GOT3 (cell line): Measurements from ENCODE around the gene TGM3.

ENCODE experiments used
- DNase-seq: peaks from one replicate; lab custom pipeline; 2025; ENCODE audit warnings: mixed read lengths; lab: John Stamatoyannopoulos, UW

TGM3 gene

GRCh38 chr20:2307136-2307535 lies 11.3 kb downstream of the TGM3 start:
- DNase-seq, result no peak

DNA sequence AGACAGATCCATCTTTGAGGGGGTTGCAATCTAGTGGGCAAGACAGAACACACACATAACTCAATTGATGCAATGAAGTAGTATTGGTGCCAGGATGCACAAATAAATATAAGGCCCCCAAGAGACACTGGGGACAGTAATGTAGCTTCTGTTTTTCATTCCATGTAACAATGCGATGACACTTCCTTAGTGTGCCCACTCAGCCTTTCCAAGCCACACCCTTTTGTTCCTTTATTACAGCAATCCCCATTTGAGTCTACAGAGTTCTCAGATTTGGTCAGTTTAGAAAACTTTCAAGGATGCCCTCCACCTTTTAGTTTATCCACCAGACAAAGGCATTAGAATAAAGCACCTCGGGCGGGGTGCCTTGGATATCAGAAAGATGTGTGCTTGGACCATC lies 15.5 kb downstream of the TGM3 start:
- DNase-seq, result no peak

- no peak for DNase-seq
Measured at GRCh38 chr20:2312876-2313275, 17.1 kb downstream of the TGM3 start.

GRCh38 chr20:2313316-2313715 lies 17.5 kb downstream of the TGM3 start:
- DNase-seq, result no peak

GRCh38 chr20:2314759-2315439 lies 19.1 kb downstream of the TGM3 start:
- peak; percentile 83 for DNase-seq

DNA sequence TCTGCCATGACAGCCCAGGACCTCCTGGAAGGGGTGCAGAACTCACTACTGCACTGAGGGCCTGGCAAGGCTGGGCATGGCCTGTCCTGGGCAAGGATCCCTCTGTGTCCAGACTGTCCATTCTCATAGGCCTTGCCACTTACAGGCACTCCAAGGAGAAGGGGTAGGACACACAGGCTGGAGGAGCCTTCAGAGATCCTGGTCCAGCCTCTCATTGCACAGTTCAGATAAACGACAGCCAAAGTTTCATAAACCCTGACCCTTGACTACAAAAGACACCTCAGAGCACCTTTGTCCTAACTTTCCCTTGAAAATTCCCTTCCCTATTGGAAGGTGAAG lies 19.6 kb downstream of the TGM3 start:
- DNase-seq, result no peak

DNA sequence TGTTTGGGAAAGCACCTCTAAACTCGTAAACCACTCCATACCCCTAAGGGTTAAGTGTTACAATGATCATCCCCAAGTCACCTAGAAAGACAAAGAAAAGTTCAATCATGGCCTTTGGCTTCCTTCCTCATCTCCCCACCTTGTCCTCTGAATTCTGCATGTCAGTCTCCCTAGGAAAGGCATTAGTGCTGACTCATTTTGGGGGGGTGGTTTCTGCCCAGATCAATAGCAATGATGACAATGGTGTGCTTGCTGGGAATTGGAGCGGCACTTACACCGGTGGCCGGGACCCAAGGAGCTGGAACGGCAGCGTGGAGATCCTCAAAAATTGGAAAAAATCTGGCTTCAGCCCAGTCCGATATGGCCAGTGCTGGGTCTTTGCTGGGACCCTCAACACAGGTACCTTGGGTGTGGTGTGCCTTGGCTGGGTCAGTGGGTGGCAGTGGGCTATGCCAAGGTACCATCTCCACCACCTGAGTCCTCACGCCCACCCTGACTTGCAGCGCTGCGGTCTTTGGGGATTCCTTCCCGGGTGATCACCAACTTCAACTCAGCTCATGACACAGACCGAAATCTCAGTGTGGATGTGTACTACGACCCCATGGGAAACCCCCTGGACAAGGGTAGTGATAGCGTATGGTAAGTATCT lies 21.2 kb downstream of the TGM3 start:
- no peak for DNase-seq

DNA sequence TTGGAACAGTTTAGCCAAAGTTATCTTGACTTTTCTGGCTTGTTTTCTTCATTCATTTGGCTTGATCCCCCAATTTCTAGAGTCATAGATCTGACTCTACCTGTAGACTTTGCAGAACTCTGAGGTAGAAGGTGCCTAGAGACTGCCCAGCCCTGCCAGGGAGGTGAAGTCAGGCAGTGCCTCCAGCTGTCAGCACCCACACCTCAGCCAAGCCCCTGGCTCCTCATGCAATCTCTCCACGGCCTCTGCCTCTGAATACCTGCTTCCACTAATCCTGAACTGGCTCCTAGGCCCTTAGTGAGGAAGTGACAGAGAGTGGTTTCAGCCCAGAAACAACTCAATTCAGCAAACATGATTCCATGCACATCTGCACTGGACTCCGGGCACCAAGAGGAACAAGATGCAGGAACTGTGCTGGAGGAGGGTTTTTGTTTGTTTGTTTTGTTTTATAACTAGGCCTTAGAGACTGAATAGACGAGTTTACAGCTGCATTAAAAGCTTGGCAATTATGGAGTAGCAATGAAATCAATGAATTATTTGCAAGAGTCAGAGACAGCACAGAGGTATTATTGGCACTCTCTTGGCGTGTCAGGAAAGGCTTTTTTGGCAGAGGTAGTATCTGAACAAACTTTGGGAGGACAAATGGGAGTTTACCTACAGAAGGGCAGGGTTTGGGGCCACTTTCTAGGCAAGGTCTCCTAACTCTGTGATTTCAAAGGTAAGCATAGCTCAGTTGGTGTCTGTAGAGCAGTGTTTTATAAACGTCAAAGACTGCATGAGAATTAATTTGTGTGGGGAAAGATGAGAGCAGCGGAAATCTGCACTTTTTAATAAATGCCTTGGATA lies 25.2 kb downstream of the TGM3 start:
- DNase-seq, result no peak

GRCh38 chr20:2323051-2323450 lies 27.2 kb downstream of the TGM3 start:
- DNase-seq, result no peak

DNA sequence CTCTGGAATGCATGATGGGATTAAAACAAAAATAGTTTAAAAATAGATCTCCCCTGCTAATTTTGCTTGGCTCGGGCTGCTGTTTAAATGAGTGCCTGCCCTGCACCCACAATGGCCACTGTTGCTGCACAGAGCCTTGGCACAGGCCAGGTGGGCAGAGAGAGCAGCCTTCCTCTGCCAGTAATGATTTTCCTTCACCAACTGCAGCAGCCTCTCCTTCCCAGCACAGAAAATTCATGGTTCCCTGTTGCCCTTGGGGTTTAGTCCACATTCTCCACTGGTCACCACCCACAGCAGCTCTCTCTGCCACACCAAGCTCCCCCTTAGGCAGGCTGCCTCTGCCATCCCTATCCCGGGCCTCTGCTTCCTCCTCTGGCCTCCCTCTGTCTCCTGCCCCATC lies 30.2 kb downstream of the TGM3 start:
- no peak for DNase-seq

DNA sequence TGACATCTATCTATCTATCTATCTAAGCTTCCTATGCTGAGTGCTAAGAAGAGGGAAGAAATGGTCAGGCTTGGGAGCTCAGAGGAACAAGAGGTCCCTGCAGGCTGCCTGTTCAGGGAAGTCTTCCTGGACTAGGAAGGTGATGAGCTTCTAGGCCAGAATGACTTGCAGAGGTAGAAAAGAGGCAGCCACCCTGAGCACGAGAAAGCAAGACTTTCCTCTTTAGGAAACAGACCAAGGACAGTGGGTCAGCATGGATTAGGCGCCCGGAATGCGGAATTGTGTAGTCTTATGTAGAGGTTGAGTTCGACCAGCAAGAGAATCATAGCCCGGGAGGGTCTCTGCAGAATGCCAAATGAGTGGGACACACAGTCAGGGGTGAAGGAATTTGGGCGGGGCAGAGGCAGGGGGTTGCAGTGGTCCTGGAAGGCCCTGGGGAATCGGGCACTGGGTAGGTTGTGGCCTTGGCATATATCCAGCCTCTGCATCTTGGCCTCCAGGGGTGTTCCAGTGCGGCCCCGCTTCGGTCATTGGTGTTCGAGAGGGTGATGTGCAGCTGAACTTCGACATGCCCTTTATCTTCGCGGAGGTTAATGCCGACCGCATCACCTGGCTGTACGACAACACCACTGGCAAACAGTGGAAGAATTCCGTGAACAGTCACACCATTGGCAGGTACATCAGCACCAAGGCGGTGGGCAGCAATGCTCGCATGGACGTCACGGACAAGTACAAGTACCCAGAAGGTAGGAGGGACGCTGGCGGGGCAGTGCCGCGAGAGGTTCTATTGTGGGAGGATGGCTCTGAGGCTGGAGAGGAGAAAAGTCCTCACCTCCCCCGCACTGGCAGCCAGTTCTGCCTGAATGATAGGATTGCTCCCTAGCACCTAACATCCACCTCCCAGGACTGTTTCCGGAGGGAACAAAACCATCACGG lies 32.1 kb downstream of the TGM3 start:
- no peak for DNase-seq

GRCh38 chr20:2329286-2329685 lies 33.5 kb downstream of the TGM3 start:
- no peak for DNase-seq

DNA sequence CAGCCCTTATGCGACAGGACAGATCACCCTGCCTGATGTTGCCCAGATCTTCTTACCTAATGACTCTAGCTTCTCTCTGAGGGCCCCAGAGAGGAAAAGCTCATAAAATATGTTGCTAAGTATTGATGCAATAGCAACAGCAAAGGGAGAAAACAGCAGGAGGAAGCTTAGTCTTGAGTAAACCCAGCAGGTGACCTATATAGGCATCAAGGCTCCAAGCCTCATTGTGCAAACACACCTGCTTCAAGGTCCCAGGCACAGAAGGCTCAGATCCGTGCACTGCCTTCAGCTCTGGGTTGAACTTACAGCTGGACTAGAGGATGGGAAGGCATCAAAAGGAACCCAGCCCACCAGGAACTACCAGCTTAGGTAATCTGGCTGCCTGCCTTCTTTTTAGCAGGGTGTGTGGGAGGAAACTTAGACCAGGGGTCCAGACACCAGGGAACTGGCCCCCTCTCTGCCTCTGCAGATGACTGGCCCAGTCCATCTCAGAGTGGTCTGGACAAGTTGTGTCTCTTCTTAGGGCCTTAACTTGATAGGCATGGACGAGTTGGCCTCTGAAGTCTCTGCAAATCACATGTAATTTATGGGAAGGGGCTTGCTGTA lies 34.4 kb downstream of the TGM3 start:
- no peak for DNase-seq

DNA sequence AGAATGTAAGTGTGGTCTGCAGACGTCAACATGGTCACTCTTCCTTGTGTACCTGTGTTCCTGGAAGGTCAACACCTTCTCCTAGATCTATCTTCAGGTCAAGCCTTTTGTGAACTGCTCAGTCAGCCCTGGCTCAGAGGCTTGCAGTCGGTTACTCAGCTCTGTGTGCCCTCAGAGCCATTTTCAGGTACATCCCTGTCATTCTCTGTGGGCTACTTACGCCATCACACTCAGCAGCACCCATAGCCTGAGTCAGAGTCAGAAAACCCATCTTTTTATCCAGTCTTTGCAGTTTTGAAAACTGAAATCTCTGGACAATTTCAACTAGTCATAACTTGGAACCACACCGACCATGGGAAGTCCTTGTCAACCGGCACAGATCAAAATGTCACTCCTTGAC lies 35.3 kb downstream of the TGM3 start:
- no peak for DNase-seq

GRCh38 chr20:2331901-2332565 lies 36.2 kb downstream of the TGM3 start:
- no peak for DNase-seq

GRCh38 chr20:2332711-2333110 lies 36.9 kb downstream of the TGM3 start:
- no peak for DNase-seq

DNA sequence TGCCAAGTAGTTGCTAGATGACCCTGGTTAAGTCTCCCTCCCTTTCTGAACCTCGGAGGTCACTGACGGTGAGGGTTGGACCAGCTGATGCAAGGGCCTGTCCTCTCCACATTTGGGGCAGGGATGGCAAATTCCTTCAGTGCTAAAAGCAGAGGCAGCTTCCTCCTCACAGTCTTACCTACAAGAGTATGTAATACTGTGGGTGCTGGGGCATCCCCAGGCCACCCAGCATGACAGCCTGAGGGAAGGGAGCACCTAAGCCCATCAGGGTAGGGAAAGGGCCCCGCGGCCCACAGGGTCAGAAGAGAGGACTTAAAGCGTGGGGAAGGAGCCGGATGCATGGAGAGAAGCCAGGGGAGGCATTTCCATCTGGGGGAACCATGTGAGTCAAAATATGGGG lies 38.0 kb downstream of the TGM3 start:
- no peak for DNase-seq

- no peak for DNase-seq
Measured at GRCh38 chr20:2335096-2335870, 39.5 kb downstream of the TGM3 start.

DNA sequence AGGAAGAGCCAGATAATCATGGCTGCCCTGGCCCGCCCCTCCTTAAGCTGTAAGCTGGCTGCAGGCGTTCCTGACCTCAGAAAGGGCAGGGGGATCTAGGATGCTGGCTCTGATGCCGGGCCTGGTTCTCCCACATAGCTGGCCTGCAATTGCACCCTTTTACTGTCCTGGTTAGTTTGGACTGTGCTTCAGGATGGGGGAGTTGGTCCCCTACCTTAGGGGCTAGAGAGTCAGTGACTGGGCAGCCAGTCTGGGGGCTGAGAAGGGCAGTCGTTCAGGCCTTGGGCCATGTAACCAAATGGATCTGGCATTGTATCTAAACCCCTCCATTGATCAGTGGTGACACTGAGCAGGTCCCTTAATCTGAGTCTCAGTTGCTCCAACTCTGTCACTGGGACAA lies 40.7 kb downstream of the TGM3 start:
- DNase-seq, result no peak

DNA sequence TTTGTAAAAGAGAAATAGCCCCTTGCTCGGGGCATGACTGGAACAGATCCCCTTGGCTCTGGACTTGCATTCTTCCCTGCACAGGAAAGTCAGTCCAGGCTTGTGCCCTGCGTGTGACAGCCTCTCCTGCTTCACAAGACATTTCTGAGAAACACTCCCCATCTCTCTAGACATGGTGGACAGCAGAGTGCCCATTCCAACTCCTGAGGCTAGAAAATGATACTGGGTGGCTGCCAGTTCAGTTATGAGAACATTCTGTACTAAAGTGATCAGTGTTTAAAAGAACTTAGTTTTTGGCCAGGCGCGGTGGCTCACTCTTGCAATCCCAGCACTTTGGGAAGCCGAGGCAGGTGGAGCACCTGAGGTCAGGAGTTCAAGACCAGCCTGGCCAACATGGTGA lies 41.3 kb downstream of the TGM3 start:
- no peak for DNase-seq
